CD14-positive monocyte (primary cell): ENCODE measurements around the gene TTC39A. TPM values are rescaled to one million over a fixed set of nuclear protein-coding genes. Genes with fewer than 3 reads are reported as not detected.

Source experiments
- DNase-seq, 3 donors: peaks; one replicate each; pipeline ENCODE4 v3.0.0-alpha.2; 2011 to 2022
- H2AFZ ChIP-seq: 2 replicates; pipeline ENCODE4 v1.6.0; 2012; ENCODE audit warnings: mild to moderate bottlenecking, low read depth, low read length, inconsistent platforms; ENCODE audit not compliant: insufficient read depth, poor library complexity, severe bottlenecking
- H3K27ac ChIP-seq, 2 donors: 1 replicate in 1 of 2; 2 replicates in 1 of 2; pipeline ENCODE4 v1.5.1; 2012 to 2013; ENCODE audit warnings: low read length in 2 of 2, control low read depth in 1 of 2, inconsistent platforms in 1 of 2, low read depth in 1 of 2, mild to moderate bottlenecking in 1 of 2
- H3K27me3 ChIP-seq, 2 donors: one replicate each; pipeline versions ENCODE4 v1.6.0 to v1.6.1; 2011 to 2013; ENCODE audit warnings: low read length in 2 of 2; ENCODE audit not compliant: control insufficient read depth in 2 of 2, insufficient read depth in 2 of 2
- H3K36me3 ChIP-seq, 2 donors: replicated peaks in 1 of 2; 1 replicate in 1 of 2; 2 replicates in 1 of 2; pipeline versions ENCODE4 v1.5.1 to v1.6.1; 2012 to 2013; ENCODE audit warnings: low read length in 2 of 2, control low read depth in 1 of 2, inconsistent platforms in 1 of 2, mild to moderate bottlenecking in 1 of 2; ENCODE audit not compliant: insufficient read depth in 2 of 2, control insufficient read depth in 1 of 2
- H3K4me1 ChIP-seq, 2 donors: 1 replicate in 1 of 2; 2 replicates in 1 of 2; pipeline versions ENCODE4 v1.5.1 to v1.6.1; 2012 to 2013; ENCODE audit warnings: low read length in 2 of 2, control low read depth in 1 of 2, inconsistent platforms in 1 of 2, mild to moderate bottlenecking in 1 of 2, moderate library complexity in 1 of 2; ENCODE audit not compliant: insufficient read depth in 2 of 2, control insufficient read depth in 1 of 2
- H3K4me2 ChIP-seq: replicated peaks from 2 replicates; pipeline ENCODE3; 2012; ENCODE audit warnings: low read length, moderate library complexity, mild to moderate bottlenecking; ENCODE audit not compliant: poor library complexity, severe bottlenecking; ENCODE audit errors: extremely low read depth
- H3K4me3 ChIP-seq, 3 experiments: fragments of 200-600 bp in 1 of 3; sonication (generic) in 1 of 3; replicated peaks in 1 of 3; 1 replicate in 2 of 3; 2 replicates in 1 of 3; pipeline ENCODE4 v1.5.1; 2011 to 2013; ENCODE audit warnings: low read length in 3 of 3, mild to moderate bottlenecking in 3 of 3, control low read depth in 2 of 3, low read depth in 2 of 3, inconsistent platforms in 1 of 3, moderate library complexity in 1 of 3
- H3K79me2 ChIP-seq: 2 replicates; pipeline ENCODE4 v1.6.0; 2012; ENCODE audit warnings: mild to moderate bottlenecking, control low read depth, inconsistent platforms, low read length, moderate library complexity; ENCODE audit not compliant: insufficient read depth
- H3K9ac ChIP-seq: 2 replicates; pipeline ENCODE4 v1.6.0; 2017; ENCODE audit warnings: low read length, mild to moderate bottlenecking; ENCODE audit not compliant: insufficient read depth, poor library complexity, severe bottlenecking
- H3K9me3 ChIP-seq, 2 donors: replicated peaks in 1 of 2; 1 replicate in 1 of 2; 2 replicates in 1 of 2; pipeline versions ENCODE4 v1.5.1 to v1.6.1; 2012 to 2013; ENCODE audit warnings: low read length in 2 of 2, control low read depth in 1 of 2; ENCODE audit not compliant: control insufficient read depth in 1 of 2, insufficient read depth in 1 of 2
- H4K20me1 ChIP-seq: 2 replicates; pipeline ENCODE4 v1.6.0; 2012; ENCODE audit warnings: mild to moderate bottlenecking, low read length, control low read depth, moderate library complexity; ENCODE audit not compliant: insufficient read depth
- H3K27ac Mint-ChIP-seq, 7 donors: one replicate each; pipeline ENCODE4 v1.8.0; 2020; ENCODE audit warnings: mild to moderate bottlenecking in 7 of 7, mixed read lengths in 7 of 7, moderate library complexity in 6 of 7, inconsistent platforms in 2 of 7
- H3K27me3 Mint-ChIP-seq, 3 donors: one replicate each; pipeline ENCODE4 v1.8.0; 2021 to 2022; ENCODE audit warnings: low read depth in 3 of 3, mild to moderate bottlenecking in 3 of 3, mixed read lengths in 3 of 3, moderate library complexity in 3 of 3, inconsistent platforms in 1 of 3
- H3K36me3 Mint-ChIP-seq, 2 donors: one replicate each; pipeline ENCODE4 v1.8.0; 2020; ENCODE audit warnings: mixed read lengths in 2 of 2, inconsistent platforms in 1 of 2, mild to moderate bottlenecking in 1 of 2
- H3K4me1 Mint-ChIP-seq: one replicate; pipeline ENCODE4 v1.8.0; 2020; ENCODE audit warnings: mild to moderate bottlenecking, mixed read lengths
- H3K4me3 Mint-ChIP-seq, 2 donors: one replicate each; pipeline ENCODE4 v1.8.0; 2020; ENCODE audit warnings: mild to moderate bottlenecking in 2 of 2, mixed read lengths in 2 of 2, moderate library complexity in 1 of 2
- H3K9me3 Mint-ChIP-seq, 7 donors: one replicate each; pipeline ENCODE4 v1.8.0; 2020 to 2022; ENCODE audit warnings: mixed read lengths in 7 of 7, mild to moderate bottlenecking in 6 of 7, moderate library complexity in 6 of 7, inconsistent platforms in 2 of 7
- CTCF ChIP-seq: fragments of 200-600 bp; IDR thresholded peaks from one replicate; pipeline ENCODE4 v1.8.0; 2022; ENCODE audit warnings: antibody characterized with exemption, mild to moderate bottlenecking
- WGBS: methylation state at CpG from one replicate; pipeline ENCODE4 v1.1.5; 2013; ENCODE audit warnings: missing lambda C conversion rate; ENCODE audit not compliant: insufficient coverage; 5-methylcytosine and 5-hydroxymethylcytosine counted together
- intact Hi-C, 2 donors: fragments of 100-400 bp; cut with micrococcal nuclease; formaldehyde crosslinking; loops; one replicate each; pipeline versions ENCODE4 v1.15.0 to v1.15.1; 2023
- polyA plus RNA-seq, 3 donors: library from polyadenylated mRNA; depleted of rRNA in 1 of 3; unstranded in 2 of 3; stranded (reverse) in 1 of 3; fragments of 300-500 nt in 2 of 3; fragments of >200 nt in 1 of 3; fragmentation: Illumina TruSeq in 2 of 3; gene quantifications; 1 replicate in 2 of 3; 2 replicates in 1 of 3; pipeline ENCODE4 v1.2.3, GENCODE V29; 2012 to 2021

TTC39A gene
- polyA plus RNA-seq, 3 donors, result 0.16 TPM; not detected in 2

GRCh38 chr1:51324251-51325010 is 5.9 kb downstream of the TTC39A start:
- H3K79me2 ChIP-seq, result no peaks in the 10 kb centered on the region
- Mint-ChIP-seq H3K27me3 (peaks cover 7 to 11% (median 8%) of the 10 kb centered on the region in 3 donors), H3K9me3 (peaks cover 0 to 3% (median 0%) of the 10 kb centered on the region in 7 donors), H3K4me1 (no peaks in the 10 kb centered on the region), H3K4me3 (no peak overlapping the region), H3K36me3 (no peaks in the 10 kb centered on the region), H3K27ac (no peak overlapping the region)
- WGBS, result 100% methylated on average over 1 of the region's 7 CpGs
- H3K36me3 ChIP-seq, result no peaks in the 10 kb centered on the region
- H2AFZ ChIP-seq, result no peak overlapping the region
- H4K20me1 ChIP-seq, result no peaks in the 10 kb centered on the region
- H3K9me3 ChIP-seq, result no peaks in the 10 kb centered on the region
- H3K4me2 ChIP-seq, result no peak overlapping the region
- H3K27ac ChIP-seq, result no peak overlapping the region
- no peaks in the 10 kb centered on the region for H3K4me1 ChIP-seq
- no peak for TF ChIP-seq CTCF
- H3K27me3 ChIP-seq, result peaks cover 0 to 4% of the 10 kb centered on the region in 2 donors
- intact Hi-C loops, result no loop called here
- no peak overlapping the region for H3K4me3 ChIP-seq
- no peak overlapping the region for H3K9ac ChIP-seq
- no peak for DNase-seq

- Histone ChIP-seq H3K27ac (no peak overlapping the region), H3K79me2 (no peaks in the 10 kb centered on the region), H3K9ac (no peak overlapping the region), H3K36me3 (no peaks in the 10 kb centered on the region), H3K27me3 (no peaks in the 10 kb centered on the region), H4K20me1 (no peaks in the 10 kb centered on the region), H3K4me2 (no peak overlapping the region), H2AFZ (no peak overlapping the region), H3K9me3 (no peaks in the 10 kb centered on the region), H3K4me1 (no peaks in the 10 kb centered on the region), H3K4me3 (no peak overlapping the region)
- no peak for TF ChIP-seq CTCF
- Mint-ChIP-seq H3K4me1 (no peaks in the 10 kb centered on the region), H3K36me3 (no peaks in the 10 kb centered on the region), H3K27me3 (peaks cover 1 to 5% (median 5%) of the 10 kb centered on the region in 3 donors), H3K9me3 (peaks cover 0 to 3% (median 0%) of the 10 kb centered on the region in 7 donors), H3K27ac (no peak overlapping the region), H3K4me3 (no peak overlapping the region)
- intact Hi-C loops, result no loop called here
- no peak for DNase-seq
These were observed 6.6 kb downstream of the TTC39A start for GRCh38 chr1:51323778-51324177.
